HFFc6 (cell line): ENCODE results near the gene SCAF1. TPM values are rescaled to one million over a fixed set of nuclear protein-coding genes. Genes with fewer than 3 reads are reported as not detected.

Experiments
- DNase-seq: peaks from one replicate; pipeline ENCODE4 v3.0.0-alpha.2; 2018
- H3K27ac Mint-ChIP-seq: 2 replicates; pipeline ENCODE4 v1.8.0; 2020; ENCODE audit warnings: mild to moderate bottlenecking, mixed read lengths
- H3K27me3 Mint-ChIP-seq: 2 replicates; pipeline ENCODE4 v1.8.0; 2021; ENCODE audit warnings: mild to moderate bottlenecking, moderate library complexity, mixed read lengths; ENCODE audit not compliant: insufficient read depth
- H3K36me3 Mint-ChIP-seq: 2 replicates; pipeline ENCODE4 v1.8.0; 2021; ENCODE audit warnings: low read depth, mixed read lengths
- H3K4me1 Mint-ChIP-seq: 2 replicates; pipeline ENCODE4 v1.8.0; 2020; ENCODE audit warnings: low read depth, mixed read lengths
- H3K4me3 Mint-ChIP-seq: 2 replicates; pipeline ENCODE4 v1.8.0; 2020; ENCODE audit warnings: mild to moderate bottlenecking, moderate library complexity, mixed read lengths
- H3K9me3 Mint-ChIP-seq: 2 replicates; pipeline ENCODE4 v1.8.0; 2020; ENCODE audit warnings: mild to moderate bottlenecking, mixed read lengths
- CTCF ChIP-seq: fragments of 200-600 bp; sonication (generic); IDR thresholded peaks from 2 replicates; pipeline ENCODE4 v1.5.0; 2021; ENCODE audit warnings: antibody characterized with exemption, mild to moderate bottlenecking
- total RNA-seq, 6 experiments: library from RNA; stranded (reverse); fragmentation: NEBNext Ultra II Directional; extraction: Animal tissue kit (Norgen Biotek cat#: 25700); gene quantifications; 2 replicates in 1 of 6; 3 replicates in 5 of 6; pipeline ENCODE4 v1.2.3, GENCODE V29; 2021

Gene SCAF1
- total RNA-seq, 6 experiments from 2014 or later: 112 to 134 (median 121) TPM

GRCh38 chr19:49688531-49689132, 46.6 kb downstream of the SCAF1 start:
- DNase-seq: no peak
- H3K9me3 Mint-ChIP-seq: no peaks in the 10 kb centered on the region; the same call in 1 of the 2 replicates
- peaks cover 12% of the 10 kb centered on the region for H3K27me3 Mint-ChIP-seq
- no peak overlapping the region for H3K4me3 Mint-ChIP-seq
- peaks cover 22% of the 10 kb centered on the region for H3K4me1 Mint-ChIP-seq
- peaks cover 10% of the 10 kb centered on the region for H3K36me3 Mint-ChIP-seq
- no peak for TF ChIP-seq CTCF
- H3K27ac Mint-ChIP-seq: no peak overlapping the region

- Mint-ChIP-seq H3K36me3 (peaks cover 15% of the 10 kb centered on the region), H3K27me3 (peaks cover 10% of the 10 kb centered on the region), H3K27ac (peak within 1 kb of the TSS; percentile 81)
These were observed 47.4 kb downstream of the SCAF1 start, which contains the start of gene ADM5 for GRCh38 chr19:49689133-49690078. Gene ADM5, plus strand, starts transcription at chr19:49689594. Its CDS starts 244 bp downstream, at chr19:49689838.

GRCh38 chr19:49690079-49690655, 48.2 kb downstream of the SCAF1 start:
- no peak for DNase-seq
- peak overlapping the region; percentile 91 for H3K4me3 Mint-ChIP-seq
- peak overlapping the region; percentile 81 for H3K27ac Mint-ChIP-seq
- peaks cover 22% of the 10 kb centered on the region for H3K4me1 Mint-ChIP-seq
- no peaks in the 10 kb centered on the region; the same call in 1 of the 2 replicates for H3K9me3 Mint-ChIP-seq
- H3K36me3 Mint-ChIP-seq: peaks cover 13% of the 10 kb centered on the region
- peaks cover 10% of the 10 kb centered on the region for H3K27me3 Mint-ChIP-seq
- TF ChIP-seq CTCF: peak; percentile 46

More at GRCh38 chr19:49689133-49690078, 47.4 kb downstream of the SCAF1 start, which contains the start of gene ADM5:
- TF ChIP-seq CTCF: peak; percentile 78
- DNase-seq: no peak
- Mint-ChIP-seq H3K4me3 (peak within 1 kb of the TSS; percentile 91), H3K9me3 (no peaks in the 10 kb centered on the region; the same call in 1 of the 2 replicates), H3K4me1 (peaks cover 22% of the 10 kb centered on the region)

DNA sequence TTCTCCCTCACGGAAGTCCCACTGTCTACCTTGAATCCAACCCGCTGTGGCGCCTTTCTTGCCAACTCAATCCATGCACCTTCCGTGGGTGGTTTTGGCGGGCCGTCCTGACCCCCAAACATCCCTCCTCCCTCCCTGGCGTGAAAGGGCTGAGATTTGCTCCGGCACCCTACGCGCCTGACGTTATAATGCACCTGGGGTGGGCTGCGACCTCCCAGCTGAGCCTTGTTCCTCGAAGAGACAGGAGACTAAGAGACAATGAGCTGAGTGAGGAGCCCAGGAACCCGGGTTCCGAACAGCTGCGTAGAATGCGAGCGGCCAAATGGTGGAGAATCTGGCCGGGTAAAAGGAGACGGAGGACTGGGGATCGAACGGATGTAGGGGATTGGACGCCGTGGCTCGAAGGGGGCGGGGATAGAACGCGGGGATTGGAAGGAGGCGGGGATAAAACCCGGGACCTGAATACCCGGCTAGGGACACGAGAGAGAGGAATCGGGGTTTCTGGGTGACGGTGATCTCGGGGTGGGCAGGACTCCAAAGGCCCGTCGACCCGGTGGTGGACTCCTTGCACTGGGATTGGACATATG, 48.7 kb downstream of the SCAF1 start, which contains the start of gene CPT1C:
CPT1C (plus strand) TSS at position 461 of the 587 bp plus-strand sequence. CDS start 1,137 bp downstream, outside the sequence.
- H3K4me1 Mint-ChIP-seq: peaks cover 22% of the 10 kb centered on the region
- peak; percentile 77 for DNase-seq
- peak within 1 kb of the TSS; percentile 81 for H3K27ac Mint-ChIP-seq
- H3K27me3 Mint-ChIP-seq: peaks cover 8% of the 10 kb centered on the region
- no peak for TF ChIP-seq CTCF
- no peaks in the 10 kb centered on the region; the same call in 1 of the 2 replicates for H3K9me3 Mint-ChIP-seq
- H3K36me3 Mint-ChIP-seq: peaks cover 10% of the 10 kb centered on the region
- H3K4me3 Mint-ChIP-seq: peak within 1 kb of the TSS; percentile 91
